Measurements from ENCODE around the gene GOLGA6L2.

The GOLGA6L2 gene

GRCh38 chr15:23424111-23424904 lies 22.7 kb downstream of the GOLGA6L2 start:
- no peaks in the 10 kb centered on the region for H3K36me3 ChIP-seq (ENCODE audit: low read depth)
- DNase-seq (ENCODE audit: low spot score) (peak; percentile 54), ATAC-seq (ENCODE audit: low read depth) (no peak)
- TF ChIP-seq CTCF (IDR thresholded peaks at IDR 0.05; ENCODE audit: poor library complexity, severe bottlenecking): no peak
- H3K27ac ChIP-seq (ENCODE audit: poor library complexity, severe bottlenecking): no peak overlapping the region
- no peaks in the 10 kb centered on the region for H3K9me3 ChIP-seq (ENCODE audit: severe bottlenecking)
- no peak overlapping the region for H3K4me3 ChIP-seq (ENCODE audit: severe bottlenecking)
- no peaks in the 10 kb centered on the region for H3K27me3 ChIP-seq (ENCODE audit: insufficient read depth, poor library complexity, severe bottlenecking)
- peaks cover 12% of the 10 kb centered on the region for H3K4me1 ChIP-seq (ENCODE audit: insufficient read depth, poor library complexity, severe bottlenecking)

- no peak overlapping the region for H3K4me3 ChIP-seq (ENCODE audit: severe bottlenecking)
- H3K36me3 ChIP-seq (ENCODE audit: low read depth): no peaks in the 10 kb centered on the region
- H3K27me3 ChIP-seq (ENCODE audit: insufficient read depth, poor library complexity, severe bottlenecking): no peaks in the 10 kb centered on the region
- peaks cover 12% of the 10 kb centered on the region for H3K4me1 ChIP-seq (ENCODE audit: insufficient read depth, poor library complexity, severe bottlenecking)
- no peak overlapping the region for H3K27ac ChIP-seq (ENCODE audit: poor library complexity, severe bottlenecking)
- TF ChIP-seq CTCF (IDR thresholded peaks at IDR 0.05; ENCODE audit: poor library complexity, severe bottlenecking): no peak
- DNase-seq (ENCODE audit: low spot score): peak; percentile 66
- ATAC-seq (ENCODE audit: low read depth): peak; percentile 97
- H3K9me3 ChIP-seq (ENCODE audit: severe bottlenecking): no peaks in the 10 kb centered on the region
Observed at GRCh38 chr15:23422946-23423708, 23.9 kb downstream of the GOLGA6L2 start.

GRCh38 chr15:23422099-23422945 lies 24.7 kb downstream of the GOLGA6L2 start:
- peaks cover 12% of the 10 kb centered on the region for H3K4me1 ChIP-seq (ENCODE audit: insufficient read depth, poor library complexity, severe bottlenecking)
- H3K27ac ChIP-seq (ENCODE audit: poor library complexity, severe bottlenecking): no peak overlapping the region
- H3K9me3 ChIP-seq (ENCODE audit: severe bottlenecking): no peaks in the 10 kb centered on the region
- no peaks in the 10 kb centered on the region for H3K27me3 ChIP-seq (ENCODE audit: insufficient read depth, poor library complexity, severe bottlenecking)
- ATAC-seq (ENCODE audit: low read depth): no peak
- DNase-seq (ENCODE audit: low spot score): peak; percentile 42
- H3K36me3 ChIP-seq (ENCODE audit: low read depth): no peaks in the 10 kb centered on the region
- no peak overlapping the region for H3K4me3 ChIP-seq (ENCODE audit: severe bottlenecking)
- no peak for TF ChIP-seq CTCF (IDR thresholded peaks at IDR 0.05; ENCODE audit: poor library complexity, severe bottlenecking)

GRCh38 chr15:23420806-23421575 lies 26.1 kb downstream of the GOLGA6L2 start:
- DNase-seq (ENCODE audit: low spot score) (peak; percentile 65), ATAC-seq (ENCODE audit: low read depth) (no peak)
- Histone ChIP-seq H3K27ac (ENCODE audit: poor library complexity, severe bottlenecking) (no peak overlapping the region), H3K9me3 (ENCODE audit: severe bottlenecking) (no peaks in the 10 kb centered on the region), H3K4me1 (ENCODE audit: insufficient read depth, poor library complexity, severe bottlenecking) (peaks cover 12% of the 10 kb centered on the region), H3K36me3 (ENCODE audit: low read depth) (no peaks in the 10 kb centered on the region), H3K27me3 (ENCODE audit: insufficient read depth, poor library complexity, severe bottlenecking) (no peaks in the 10 kb centered on the region), H3K4me3 (ENCODE audit: severe bottlenecking) (no peak overlapping the region)
- TF ChIP-seq CTCF (IDR thresholded peaks at IDR 0.05; ENCODE audit: poor library complexity, severe bottlenecking): no peak

All from RWPE2 (cell line).